ENCODE data around the gene ZBTB1.
A peak's percentile ranks its signal among the peaks of the same experiment; 100 is the strongest.

The ZBTB1 gene, protein sequence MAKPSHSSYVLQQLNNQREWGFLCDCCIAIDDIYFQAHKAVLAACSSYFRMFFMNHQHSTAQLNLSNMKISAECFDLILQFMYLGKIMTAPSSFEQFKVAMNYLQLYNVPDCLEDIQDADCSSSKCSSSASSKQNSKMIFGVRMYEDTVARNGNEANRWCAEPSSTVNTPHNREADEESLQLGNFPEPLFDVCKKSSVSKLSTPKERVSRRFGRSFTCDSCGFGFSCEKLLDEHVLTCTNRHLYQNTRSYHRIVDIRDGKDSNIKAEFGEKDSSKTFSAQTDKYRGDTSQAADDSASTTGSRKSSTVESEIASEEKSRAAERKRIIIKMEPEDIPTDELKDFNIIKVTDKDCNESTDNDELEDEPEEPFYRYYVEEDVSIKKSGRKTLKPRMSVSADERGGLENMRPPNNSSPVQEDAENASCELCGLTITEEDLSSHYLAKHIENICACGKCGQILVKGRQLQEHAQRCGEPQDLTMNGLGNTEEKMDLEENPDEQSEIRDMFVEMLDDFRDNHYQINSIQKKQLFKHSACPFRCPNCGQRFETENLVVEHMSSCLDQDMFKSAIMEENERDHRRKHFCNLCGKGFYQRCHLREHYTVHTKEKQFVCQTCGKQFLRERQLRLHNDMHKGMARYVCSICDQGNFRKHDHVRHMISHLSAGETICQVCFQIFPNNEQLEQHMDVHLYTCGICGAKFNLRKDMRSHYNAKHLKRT

GRCh38 chr14:64504310-64504896, at the start of gene ZBTB1:
Gene ZBTB1, plus strand, starts transcription at chr14:64504770. Its CDS starts 16,735 bp downstream, at chr14:64521505.
- DNase-seq (ENCODE audit: low spot score) = peak; percentile 81

DNA sequence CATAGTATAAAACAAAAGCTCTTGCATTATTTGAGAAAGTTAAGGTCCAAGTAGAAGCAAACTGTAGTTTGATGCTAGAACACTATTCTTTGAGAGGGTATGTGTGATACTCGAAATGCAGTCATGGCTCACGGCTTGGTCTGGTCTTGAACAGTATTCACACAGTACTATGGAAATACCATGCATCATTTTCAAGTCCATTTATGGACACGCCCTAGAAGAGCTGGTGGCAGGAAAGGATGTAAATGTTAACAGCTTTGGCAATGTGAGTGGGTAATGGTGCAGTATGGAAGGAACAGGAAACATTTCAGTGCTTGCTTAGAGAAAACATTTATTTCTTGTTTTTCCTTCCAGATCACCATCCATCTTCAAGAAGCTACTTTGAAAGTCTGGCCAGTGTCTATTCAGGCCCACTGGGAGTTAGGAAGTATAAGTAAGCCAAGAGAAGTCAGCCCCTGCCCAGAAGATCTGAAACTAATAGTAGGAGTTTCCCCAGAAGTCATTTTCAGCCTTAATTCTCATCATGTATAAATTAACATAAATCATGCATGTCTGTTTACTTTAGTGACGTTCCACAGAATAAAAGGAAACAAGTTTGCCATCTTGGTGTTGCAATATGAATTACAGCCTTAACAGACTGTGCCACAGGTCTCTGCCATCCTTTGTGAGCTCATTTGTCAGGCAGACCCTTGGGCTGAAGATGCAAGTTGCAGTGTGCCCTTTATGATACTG, 45.0 kb upstream of the ZBTB1 start:
- no peak for DNase-seq (ENCODE audit: low spot score)

DNA sequence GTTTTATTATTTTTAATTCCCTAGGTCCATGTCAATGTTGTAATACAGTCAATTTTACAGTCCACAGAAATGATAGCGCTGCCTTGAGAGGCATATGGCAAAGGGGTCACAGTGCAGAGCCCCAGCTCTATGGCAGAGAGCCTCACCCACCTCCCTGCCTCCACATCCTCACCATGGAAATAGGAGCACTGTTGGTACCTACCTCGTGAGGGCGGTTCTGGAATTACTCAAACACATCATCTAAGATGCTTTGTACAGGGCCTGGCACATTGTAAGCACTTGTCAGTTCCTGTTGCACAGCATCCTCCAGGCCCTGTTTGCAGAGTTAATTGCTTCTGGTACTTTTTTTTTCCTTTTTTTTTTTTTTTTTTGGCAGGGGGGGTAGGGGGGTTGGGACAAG, 43.3 kb upstream of the ZBTB1 start:
- DNase-seq (ENCODE audit: low spot score) = no peak

GRCh38 chr14:64463195-64463594, 41.4 kb upstream of the ZBTB1 start:
- no peak for DNase-seq (ENCODE audit: low spot score)

GRCh38 chr14:64463873-64464272, 40.7 kb upstream of the ZBTB1 start:
- no peak for DNase-seq (ENCODE audit: low spot score)

GRCh38 chr14:64464651-64465050, 39.9 kb upstream of the ZBTB1 start:
- no peak for DNase-seq (ENCODE audit: low spot score)

- DNase-seq (ENCODE audit: low spot score) = peak; percentile 81
Measured at GRCh38 chr14:64465191-64465822, 39.3 kb upstream of the ZBTB1 start, which contains the start of gene AKAP5. Gene AKAP5, plus strand, starts transcription at chr14:64465499. Its CDS starts 2,896 bp downstream, at chr14:64468395.

- peak; percentile 40 for DNase-seq (ENCODE audit: low spot score)
Measured at GRCh38 chr14:64465831-64466554, 38.6 kb upstream of the ZBTB1 start.

- DNase-seq (ENCODE audit: low spot score) = no peak
Measured at GRCh38 chr14:64467101-64467500, 37.5 kb upstream of the ZBTB1 start.

DNA sequence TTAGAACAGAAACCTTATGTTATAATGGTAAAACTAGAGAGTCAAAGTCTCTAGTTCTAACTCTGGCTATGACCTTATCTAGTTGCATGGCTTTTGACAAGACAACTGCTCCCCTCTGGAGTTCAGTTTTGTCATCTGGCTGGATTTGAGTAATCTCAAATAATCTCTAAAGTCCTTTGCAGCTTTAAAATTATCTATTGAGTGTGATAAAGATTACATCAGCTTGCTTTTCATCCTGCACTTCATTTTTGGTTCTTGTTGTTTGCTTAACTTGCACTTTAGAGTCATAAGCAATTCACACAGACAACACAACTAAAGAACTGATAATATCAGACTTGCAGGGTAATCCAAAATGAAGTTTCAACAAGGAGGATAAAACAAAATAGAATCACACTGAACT, 37.0 kb upstream of the ZBTB1 start:
- DNase-seq (ENCODE audit: low spot score) = no peak

GRCh38 chr14:64468451-64468850, 36.1 kb upstream of the ZBTB1 start:
- DNase-seq (ENCODE audit: low spot score) = no peak

- DNase-seq (ENCODE audit: low spot score) = no peak
Measured at GRCh38 chr14:64474041-64474440, 30.5 kb upstream of the ZBTB1 start.

DNA sequence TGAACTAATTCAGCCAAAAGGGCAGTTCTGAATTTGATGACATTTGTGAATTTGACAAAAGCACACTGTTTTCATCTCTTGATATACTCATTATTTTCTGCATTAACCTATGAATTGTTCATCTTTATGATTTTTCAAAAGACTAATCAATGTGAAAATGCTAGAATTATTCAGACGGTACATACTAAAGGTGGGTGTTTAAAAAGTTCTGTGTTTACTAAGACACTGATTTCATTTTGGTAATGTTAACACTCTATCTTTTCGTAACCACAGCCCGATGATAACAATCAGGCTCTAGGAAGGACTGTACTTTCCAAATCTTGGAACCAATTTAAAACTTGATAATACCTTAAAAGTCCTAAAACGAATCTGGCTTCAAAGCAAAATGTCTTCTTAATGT, 29.9 kb upstream of the ZBTB1 start:
- DNase-seq (ENCODE audit: low spot score) = no peak

DNA sequence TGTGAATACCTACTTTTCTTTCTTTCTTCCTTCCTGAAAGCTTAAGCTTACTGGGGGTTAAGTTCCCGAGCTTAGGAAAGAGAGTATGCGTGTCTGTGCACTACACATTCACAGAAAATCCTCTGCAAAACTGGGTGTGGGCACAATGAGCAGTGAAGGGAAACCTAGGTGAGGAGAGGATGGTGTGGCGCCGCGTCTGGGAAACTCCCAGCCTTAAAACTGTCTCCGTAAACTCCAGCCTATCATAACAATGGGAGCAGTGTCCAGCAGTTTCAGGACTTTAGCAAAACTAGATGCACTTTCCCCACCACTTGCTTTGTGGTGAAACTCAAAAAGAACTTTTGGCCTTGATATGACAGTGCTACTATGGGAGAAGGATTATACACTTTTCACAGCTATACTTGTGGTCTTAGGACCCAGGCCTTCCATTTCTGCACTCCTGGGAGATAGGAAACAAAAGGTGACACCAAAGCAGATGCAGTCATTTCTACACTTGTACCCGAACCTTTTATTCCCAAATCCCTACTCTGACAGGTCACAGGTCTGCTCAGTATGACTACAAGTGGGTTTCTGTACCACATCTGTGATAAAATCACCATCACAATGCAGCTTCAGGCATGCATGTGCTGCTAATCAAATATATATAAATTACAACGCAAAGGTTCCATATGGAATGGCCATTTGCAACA, 28.8 kb upstream of the ZBTB1 start:
- DNase-seq (ENCODE audit: low spot score) = no peak

- DNase-seq (ENCODE audit: low spot score) = no peak
Measured at GRCh38 chr14:64476438-64476837, 28.1 kb upstream of the ZBTB1 start.

DNA sequence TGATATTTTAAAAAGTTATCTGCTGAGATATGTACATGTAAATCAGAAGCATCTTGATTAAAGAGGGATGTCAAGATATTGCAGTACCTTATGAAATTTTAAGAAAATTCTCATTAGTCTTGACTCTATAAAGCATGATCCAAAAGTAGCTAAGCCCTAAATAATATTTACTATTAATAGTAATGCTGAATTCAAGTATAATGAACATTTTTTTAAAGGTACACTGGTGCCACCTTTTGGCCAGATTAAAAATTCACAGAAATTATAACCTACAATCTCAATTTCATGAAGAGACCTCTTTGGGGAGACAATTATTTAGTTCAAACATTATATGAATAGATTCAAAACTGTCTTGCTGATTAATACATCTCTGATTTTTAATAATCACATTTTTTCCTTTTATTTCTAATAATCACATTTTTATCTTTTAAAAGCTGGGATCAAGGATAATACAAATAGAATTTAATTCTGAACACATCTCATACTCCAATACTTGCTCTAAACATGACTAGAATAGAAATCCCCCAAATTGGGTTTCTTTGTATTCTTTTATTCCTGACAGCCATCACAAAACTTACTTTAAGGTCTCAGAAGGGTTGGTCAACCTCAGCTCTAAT, 25.8 kb upstream of the ZBTB1 start:
- DNase-seq (ENCODE audit: low spot score) = no peak

GRCh38 chr14:64488590-64489099, 15.9 kb upstream of the ZBTB1 start:
- DNase-seq (ENCODE audit: low spot score) = no peak

GRCh38 chr14:64491637-64492036, 12.9 kb upstream of the ZBTB1 start:
- no peak for DNase-seq (ENCODE audit: low spot score)

DNA sequence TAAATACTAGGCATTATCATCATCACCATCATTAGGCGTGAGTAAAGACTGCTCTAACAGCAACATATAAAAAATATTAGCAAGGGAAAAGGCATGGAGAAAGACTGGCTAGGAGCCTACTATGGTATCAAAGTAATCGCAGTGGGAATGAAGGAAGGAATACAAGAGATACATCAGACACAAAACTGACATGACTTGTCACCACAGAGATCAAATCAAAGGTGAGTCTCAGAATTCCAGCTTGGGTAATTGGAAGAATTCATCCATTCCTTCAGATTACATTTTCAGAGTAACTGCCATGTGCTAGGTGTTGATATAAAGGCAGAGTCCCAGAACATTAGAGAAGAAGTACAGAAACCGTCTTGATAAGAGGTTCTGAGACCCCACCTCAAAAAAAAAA, 11.1 kb upstream of the ZBTB1 start:
- DNase-seq (ENCODE audit: low spot score) = no peak

GRCh38 chr14:64495252-64495651, 9.3 kb upstream of the ZBTB1 start:
- no peak for DNase-seq (ENCODE audit: low spot score)
